Lung (tissue), 12 donors: Measurements from ENCODE around the gene AFP. TPM values are rescaled to one million over a fixed set of nuclear protein-coding genes. Genes with fewer than 3 reads are reported as not detected.

Source experiments
- ATAC-seq: fragments of 200-7000 bp; cut with Tn5 transposase; one replicate; pipeline ENCODE4 v1.9.1; 2020; ENCODE audit warnings: moderate number of reproducible peaks; ENCODE audit not compliant: insufficient read depth, low FRiP score
- DNase-seq, 3 donors: peaks; one replicate each; pipeline ENCODE4 v3.0.0-alpha.2; 2013 to 2017
- H3K27ac ChIP-seq, 2 donors: one replicate each; pipeline ENCODE4 v1.5.1; 2013; ENCODE audit warnings: mild to moderate bottlenecking in 2 of 2, moderate library complexity in 2 of 2, control low read depth in 1 of 2, inconsistent platforms in 1 of 2, low read depth in 1 of 2, low read length in 1 of 2
- H3K27me3 ChIP-seq, 3 donors: one replicate each; pipeline ENCODE4 v1.5.1; 2013; ENCODE audit warnings: low read length in 2 of 3; ENCODE audit not compliant: control insufficient read depth in 3 of 3, insufficient read depth in 3 of 3
- H3K36me3 ChIP-seq, 4 donors: one replicate each; pipeline ENCODE4 v1.5.1; 2013; ENCODE audit warnings: low read length in 4 of 4, mild to moderate bottlenecking in 1 of 4, moderate library complexity in 1 of 4; ENCODE audit not compliant: control insufficient read depth in 4 of 4, insufficient read depth in 4 of 4
- H3K4me1 ChIP-seq, 5 donors: one replicate each; pipeline ENCODE4 v1.5.1; 2013; ENCODE audit warnings: low read length in 5 of 5, mild to moderate bottlenecking in 2 of 5, moderate library complexity in 1 of 5; ENCODE audit not compliant: control insufficient read depth in 5 of 5, insufficient read depth in 5 of 5
- H3K4me3 ChIP-seq: one replicate; pipeline ENCODE4 v1.5.1; 2013; ENCODE audit warnings: mild to moderate bottlenecking, control low read depth, moderate library complexity
- H3K9ac ChIP-seq, 2 donors: one replicate each; pipeline ENCODE4 v1.5.1; 2013; ENCODE audit warnings: low read length in 2 of 2, control low read depth in 1 of 2; ENCODE audit not compliant: insufficient read depth in 1 of 2
- H3K9me3 ChIP-seq, 4 donors: one replicate each; pipeline ENCODE4 v1.5.1; 2013; ENCODE audit warnings: low read length in 3 of 4, mild to moderate bottlenecking in 1 of 4, moderate library complexity in 1 of 4; ENCODE audit not compliant: control insufficient read depth in 4 of 4, insufficient read depth in 3 of 4
- CTCF ChIP-seq: IDR thresholded peaks from 2 replicates; pipeline ENCODE4 v1.5.1; 2012; ENCODE audit warnings: mild to moderate bottlenecking; ENCODE audit errors: control extremely low read depth, extremely low read depth
- WGBS, 2 donors: extraction: QIAGEN DNeasy Blood & Tissue Kit; methylation state at CpG; one replicate each; pipeline ENCODE4 v1.1.7; 2013; 5-methylcytosine and 5-hydroxymethylcytosine counted together
- polyA plus RNA-seq, 2 donors: library from polyadenylated mRNA; stranded (reverse); fragments of 200-250 nt; gene quantifications; one replicate each; pipeline ENCODE4 v1.2.1, GENCODE V29; 2013
- total RNA-seq, 2 donors: library from RNA; depleted of rRNA in 1 of 2; stranded (reverse); fragments of >200 nt in 1 of 2; gene quantifications; one replicate each; pipeline ENCODE4 v1.2.1, GENCODE V29; 2014 to 2021
- donor health status: control.
- donor health status: control.
- donor health status: Bipolar disorder and iron deficiency.
- donor health status: healthy.
- donor health status: DM: yes; HTN: yes; CAD: no.

AFP gene
- total and polyA plus RNA-seq, 4 donors = 0.11 to 1.3 TPM; not detected in 2

GRCh38 chr4:73442275-73442674, 6.3 kb downstream of the AFP start:
- no peak for ATAC-seq
- WGBS, 2 donors = 66 to 84% methylated on average over 5 of the region's 5 CpGs
- no peak for TF ChIP-seq CTCF

GRCh38 chr4:73443224-73443623, 7.2 kb downstream of the AFP start:
- no peak for DNase-seq
- peaks cover 0 to 1% (median 0%) of the 10 kb centered on the region in 4 donors for H3K9me3 ChIP-seq
- 72 to 81% methylated on average over 3 of the region's 3 CpGs for WGBS, 2 donors

More at GRCh38 chr4:73442275-73442674, 6.3 kb downstream of the AFP start:
- Histone ChIP-seq H3K9ac (no peak overlapping the region), H3K4me1 (no peaks in the 10 kb centered on the region), H3K4me3 (no peak overlapping the region), H3K27me3 (no peaks in the 10 kb centered on the region), H3K36me3 (no peaks in the 10 kb centered on the region), H3K9me3 (peaks cover 0 to 1% (median 0%) of the 10 kb centered on the region in 4 donors), H3K27ac (no peak overlapping the region)
- no peak for DNase-seq

DNA sequence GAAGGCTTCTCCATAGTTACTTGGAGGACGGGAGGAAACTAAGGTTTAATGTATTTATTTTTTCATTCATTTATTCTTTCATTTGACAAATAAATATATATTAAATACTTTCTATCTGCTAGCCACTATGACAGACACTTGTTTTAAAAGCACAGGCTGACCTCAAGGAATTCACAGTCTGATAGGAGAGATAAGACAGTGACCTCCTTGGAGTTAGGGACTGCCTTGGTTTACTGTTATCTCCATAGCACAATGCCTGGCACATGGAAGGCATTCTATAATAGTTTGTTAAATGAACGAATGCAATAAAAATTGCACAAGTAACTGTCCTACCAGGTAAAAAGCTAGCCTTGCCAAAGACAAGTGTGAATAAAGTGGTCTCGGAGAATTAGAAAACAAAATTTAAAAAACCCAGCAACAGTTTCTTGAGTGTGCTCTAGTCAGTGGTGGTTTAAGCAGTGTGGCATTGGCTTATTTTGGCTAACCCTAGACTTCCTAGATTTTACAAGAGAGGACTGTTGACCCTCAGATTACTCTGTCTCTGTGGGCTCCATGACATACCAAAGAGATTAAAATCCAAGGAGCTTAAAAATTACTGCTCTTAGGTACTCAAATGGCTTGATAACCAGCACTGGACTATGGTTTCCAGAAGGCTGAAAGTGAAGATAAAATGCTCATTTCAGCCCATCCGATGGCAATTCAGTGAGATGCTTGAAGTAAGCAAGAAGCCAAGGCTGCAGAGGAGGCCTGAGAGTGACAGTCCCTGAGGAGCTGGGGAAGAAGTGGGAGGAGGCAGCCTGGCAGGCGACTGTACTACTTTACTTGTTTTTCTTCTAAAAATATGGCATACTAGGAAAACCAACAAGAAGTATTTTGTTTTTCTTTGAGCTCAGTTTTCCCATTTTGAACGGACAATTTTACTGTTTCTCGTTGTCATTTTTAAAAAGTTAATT, 9.6 kb downstream of the AFP start:
- Histone ChIP-seq H3K27me3 (no peaks in the 10 kb centered on the region), H3K36me3 (no peaks in the 10 kb centered on the region), H3K9me3 (peaks cover 0 to 1% (median 0%) of the 10 kb centered on the region in 4 donors), H3K27ac (no peak overlapping the region), H3K4me1 (no peaks in the 10 kb centered on the region), H3K9ac (no peak overlapping the region), H3K4me3 (no peak overlapping the region)
- TF ChIP-seq CTCF = no peak
- DNase-seq = no peak
- WGBS, 2 donors = 90 to 92% methylated on average over 7 of the region's 7 CpGs
- ATAC-seq = no peak

More at GRCh38 chr4:73443224-73443623, 7.2 kb downstream of the AFP start:
- Histone ChIP-seq H3K27ac (no peak overlapping the region), H3K9ac (no peak overlapping the region), H3K36me3 (no peaks in the 10 kb centered on the region), H3K4me3 (no peak overlapping the region), H3K4me1 (no peaks in the 10 kb centered on the region), H3K27me3 (no peaks in the 10 kb centered on the region)
- no peak for TF ChIP-seq CTCF
- no peak for ATAC-seq
